Stimulated activated CD8-positive, alpha-beta memory T cell treated with anti-CD3 and anti-CD28 coated beads, Interleukin-12 subunit alpha, Interleukin-12 subunit beta, amount 100 ng/mL, for 4 hours (primary cell): Measurements from ENCODE around the gene PCNX3.

ENCODE experiments used
- DNase-seq: peaks from one replicate; pipeline ENCODE4 v3.0.0-alpha.2; 2020; ENCODE audit warnings: low read depth

Gene PCNX3

DNA sequence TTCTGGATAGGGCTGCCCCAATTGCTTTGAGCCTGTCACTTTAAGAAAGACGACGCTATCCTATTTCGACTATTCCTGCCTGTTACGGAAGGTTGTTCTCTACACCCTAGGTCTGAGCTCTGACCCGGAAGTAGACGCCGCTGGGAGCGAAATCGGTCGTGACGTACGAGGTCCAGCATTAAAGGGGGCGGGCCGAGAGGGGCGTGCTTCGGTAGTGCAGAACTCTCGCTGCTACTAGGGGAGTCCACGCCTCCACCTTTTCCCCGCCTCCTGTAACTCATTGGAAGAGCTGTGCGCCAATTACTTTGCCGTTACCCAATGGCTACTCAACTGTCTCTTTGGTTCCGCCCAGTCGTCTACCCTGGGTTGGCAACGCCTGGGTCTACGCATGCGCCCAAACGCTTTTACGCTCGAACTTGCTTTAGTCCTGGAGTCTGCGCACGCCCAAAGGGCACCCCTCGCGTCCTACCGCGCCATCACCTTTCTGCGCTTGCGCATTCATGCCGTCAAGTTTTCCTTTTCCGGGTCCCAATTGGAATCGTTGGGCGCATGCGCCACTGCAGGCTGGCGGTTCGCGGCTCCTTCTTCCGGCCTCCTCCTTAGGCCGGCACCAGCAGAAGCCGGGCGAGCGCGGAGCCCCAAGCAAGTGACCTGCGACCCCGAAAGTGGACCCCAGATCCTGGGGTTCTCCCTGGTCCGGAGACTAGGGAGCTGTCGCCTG lies at the start of gene PCNX3:
Gene PCNX3 (plus strand): TSS at position 548 of the 721 bp plus-strand sequence. CDS start 536 bp downstream, outside the sequence.
- DNase-seq = peak; percentile 99

- DNase-seq = no peak
Measured at GRCh38 chr11:65569164-65569972, 46.2 kb upstream of the PCNX3 start.

DNA sequence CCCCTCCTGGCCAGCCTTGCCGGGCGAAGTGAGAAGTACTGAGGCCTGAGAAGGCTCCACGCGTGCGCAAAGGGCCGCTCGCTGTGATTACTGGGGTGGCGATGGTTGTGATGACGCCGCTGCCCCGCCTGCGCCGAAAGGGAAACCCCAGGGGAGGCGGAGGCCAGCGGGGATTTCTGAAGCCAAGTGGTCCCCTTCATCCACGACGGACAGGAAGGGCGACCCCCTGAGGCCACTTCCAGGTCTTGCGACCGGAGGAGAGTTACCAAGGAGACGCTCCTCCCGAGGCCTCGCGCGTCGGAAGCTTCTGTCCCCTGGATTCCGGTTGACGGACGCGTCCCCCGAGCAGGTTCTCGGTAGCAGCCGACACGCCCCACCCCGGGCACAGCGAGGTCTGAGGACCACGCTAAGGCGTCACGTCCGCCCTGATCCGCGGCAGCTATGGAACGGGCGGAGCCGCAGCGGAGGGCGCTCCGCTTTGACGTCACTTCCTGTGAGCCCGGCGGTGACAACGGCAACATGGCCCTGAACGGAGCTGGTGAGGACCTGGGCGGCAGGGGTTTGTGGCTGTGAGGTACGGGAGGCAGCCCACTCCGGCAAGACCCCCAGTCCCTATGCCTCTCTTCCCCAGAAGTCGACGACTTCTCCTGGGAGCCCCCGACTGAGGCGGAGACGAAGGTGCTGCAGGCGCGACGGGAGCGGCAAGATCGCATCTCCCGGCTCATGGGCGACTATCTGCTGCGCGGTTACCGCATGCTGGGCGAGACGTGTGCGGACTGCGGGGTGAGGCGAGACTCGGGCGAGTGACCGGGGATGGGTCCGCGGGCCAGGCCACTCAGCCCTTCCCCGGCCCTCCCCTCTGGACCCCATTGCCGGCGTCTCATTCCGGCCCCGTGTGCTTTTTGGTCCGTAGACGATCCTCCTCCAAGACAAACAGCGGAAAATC lies 45.3 kb upstream of the PCNX3 start, which contains the start of gene ZNRD2:
Gene ZNRD2 (plus strand): TSS at position 505 of the 946 bp plus-strand sequence. CDS start 15 bp downstream, at position 520.
- DNase-seq = peak; percentile 98

GRCh38 chr11:65571420-65571819 lies 44.2 kb upstream of the PCNX3 start:
- DNase-seq = no peak

- DNase-seq = no peak
Measured at GRCh38 chr11:65571940-65572339, 43.6 kb upstream of the PCNX3 start.

DNA sequence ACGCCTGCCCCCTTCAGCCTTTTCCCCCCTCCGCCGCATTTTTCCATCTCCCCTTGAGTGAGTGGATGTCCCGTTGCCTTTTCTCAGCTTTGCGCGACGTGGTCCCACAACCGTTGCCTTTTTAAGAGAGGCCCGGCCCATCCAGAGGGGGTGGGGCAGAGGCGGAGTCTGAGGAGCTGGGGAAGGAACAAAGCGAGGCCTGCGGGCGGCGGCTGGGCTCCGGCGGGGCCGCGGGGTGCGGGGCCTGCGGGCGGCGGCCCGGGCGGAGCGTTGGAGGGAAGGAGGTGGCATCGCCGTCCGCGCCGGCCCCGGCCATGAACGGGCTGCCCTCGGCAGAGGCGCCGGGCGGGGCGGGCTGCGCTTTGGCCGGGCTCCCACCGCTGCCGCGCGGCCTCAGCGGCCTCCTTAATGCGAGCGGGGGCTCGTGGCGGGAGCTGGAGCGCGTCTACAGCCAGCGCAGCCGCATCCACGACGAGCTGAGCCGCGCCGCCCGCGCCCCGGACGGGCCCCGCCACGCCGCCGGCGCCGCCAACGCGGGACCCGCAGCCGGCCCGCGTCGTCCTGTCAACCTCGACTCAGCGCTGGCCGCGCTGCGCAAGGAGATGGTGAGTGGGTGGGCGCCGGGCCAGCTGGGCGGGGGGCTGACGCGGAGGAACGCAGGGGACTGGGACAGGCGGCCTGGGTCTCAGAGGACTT lies 43.1 kb upstream of the PCNX3 start, which contains the start of gene FAM89B:
Gene FAM89B (plus strand): TSS at position 183 of the 696 bp plus-strand sequence. CDS start 132 bp downstream, at position 315.
- peak; percentile 73 for DNase-seq

GRCh38 chr11:65573391-65574079 lies 42.0 kb upstream of the PCNX3 start:
- DNase-seq = no peak

GRCh38 chr11:65574109-65574810 lies 41.3 kb upstream of the PCNX3 start:
- DNase-seq = peak; percentile 78

DNA sequence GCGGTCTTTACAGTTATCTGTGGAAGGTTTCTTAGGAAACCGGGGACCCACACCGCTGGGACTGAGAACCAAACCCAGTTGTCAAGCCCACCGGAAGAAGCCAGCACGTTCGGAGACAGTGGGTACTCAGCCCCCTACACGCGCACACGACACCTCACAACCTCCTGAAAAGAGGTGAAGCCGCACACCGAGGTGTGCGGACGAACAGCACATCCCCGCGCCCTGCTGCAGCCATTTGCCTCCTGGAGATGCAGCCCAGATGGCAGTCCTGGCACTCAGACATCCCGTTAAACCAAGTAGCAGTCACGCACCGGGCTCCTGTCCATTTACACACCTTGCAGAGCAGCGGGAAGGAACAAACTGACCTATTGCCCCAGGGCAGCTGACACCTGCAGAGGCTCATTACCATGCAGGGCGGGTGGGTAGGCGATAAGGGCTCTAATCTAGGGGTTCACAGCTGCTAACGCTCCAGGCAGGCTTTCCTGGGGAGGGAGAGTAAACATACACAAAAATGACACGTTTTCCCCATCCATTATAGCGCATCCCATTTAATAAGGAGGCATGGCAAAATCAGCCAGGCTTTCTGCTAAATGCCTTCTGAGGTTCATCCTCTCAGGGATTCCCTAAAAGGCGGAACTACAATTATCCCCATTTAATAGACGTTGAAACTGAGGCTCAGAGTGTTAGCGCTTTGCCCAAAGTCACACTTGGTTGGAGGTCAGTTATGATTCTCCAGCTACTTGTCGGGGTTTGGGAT lies 40.6 kb upstream of the PCNX3 start:
- DNase-seq = no peak

DNA sequence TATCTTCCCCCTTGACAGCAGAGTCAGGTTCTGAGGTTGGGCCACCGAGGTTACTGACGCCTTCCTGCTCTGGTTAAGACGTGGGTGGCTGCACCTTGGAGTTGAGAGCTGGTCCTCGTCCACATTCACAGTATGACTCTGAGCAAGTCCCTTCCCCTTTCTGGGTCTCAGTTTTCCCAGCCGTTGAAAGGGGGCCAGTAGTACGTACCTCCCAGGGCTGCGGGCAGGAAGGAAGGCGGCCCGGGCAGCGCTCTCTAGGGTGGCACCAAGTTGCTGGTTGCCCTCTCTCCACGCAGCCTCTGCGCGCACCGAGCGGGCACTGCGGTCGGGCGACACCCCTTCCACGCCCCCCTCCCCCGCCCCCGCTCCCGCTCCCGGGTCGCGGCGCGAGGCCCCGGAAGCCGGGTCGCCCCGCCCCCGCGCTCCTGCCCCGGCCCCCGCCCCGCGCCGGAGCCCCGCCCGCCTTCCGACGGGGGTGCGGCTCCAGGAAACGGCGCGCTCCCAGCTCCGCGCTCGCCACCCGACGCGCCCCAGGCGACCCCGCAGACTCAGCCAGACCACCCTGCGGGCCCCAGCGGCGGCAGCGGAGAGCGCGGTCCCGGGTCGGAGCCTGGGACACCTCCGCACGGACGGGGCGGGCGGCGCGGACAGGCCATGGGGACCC lies 39.9 kb upstream of the PCNX3 start, which contains the start of gene EHBP1L1:
Gene EHBP1L1 (plus strand): TSS at position 486 of the 664 bp plus-strand sequence. CDS start 250 bp downstream, outside the sequence.
- DNase-seq = peak; percentile 68

GRCh38 chr11:65576232-65576866 lies 39.2 kb upstream of the PCNX3 start:
- DNase-seq = no peak

DNA sequence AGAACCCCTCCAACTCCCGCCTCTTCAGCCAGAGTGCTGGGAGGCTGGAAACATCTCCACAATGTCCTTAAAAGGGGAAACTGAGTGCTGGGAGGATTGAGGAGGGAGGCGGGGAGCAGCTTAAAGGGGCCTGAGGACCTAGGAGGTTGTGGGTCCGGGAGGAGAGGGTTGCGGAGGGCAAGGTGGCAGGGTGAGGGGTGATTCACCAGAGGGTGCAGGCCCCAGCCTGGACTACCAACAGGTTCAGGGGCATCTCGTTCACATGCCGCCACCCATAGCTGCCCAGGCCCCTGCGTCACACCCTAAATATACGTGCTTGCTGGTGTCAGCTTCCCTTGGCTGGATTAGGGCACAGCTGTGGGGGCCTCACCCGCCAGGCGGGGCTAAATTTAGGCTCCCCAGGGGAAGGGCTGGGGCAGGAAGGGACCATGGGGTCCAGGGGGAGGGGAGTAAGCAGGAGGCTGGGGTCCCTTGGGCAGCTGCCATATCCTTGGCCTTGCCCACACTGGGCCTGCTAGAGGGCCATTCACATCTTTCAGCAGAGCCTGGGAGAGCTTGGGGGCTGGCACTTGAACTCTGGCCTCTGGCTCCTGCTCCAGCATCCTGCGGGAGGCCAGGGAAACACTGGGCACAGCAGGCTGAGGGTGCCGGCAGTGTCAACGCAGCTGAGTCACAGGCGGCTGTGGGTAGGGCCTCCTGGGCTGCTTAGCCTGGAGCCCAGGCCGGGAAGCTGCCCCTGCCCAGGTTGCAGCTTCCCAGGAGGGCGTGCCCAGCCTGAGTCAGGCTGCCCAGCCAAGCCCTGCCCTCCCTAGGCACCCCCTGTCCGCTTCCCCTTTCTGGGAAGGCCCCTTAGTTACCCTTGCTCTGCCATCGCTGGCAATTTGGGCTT lies 38.5 kb upstream of the PCNX3 start:
- no peak for DNase-seq

DNA sequence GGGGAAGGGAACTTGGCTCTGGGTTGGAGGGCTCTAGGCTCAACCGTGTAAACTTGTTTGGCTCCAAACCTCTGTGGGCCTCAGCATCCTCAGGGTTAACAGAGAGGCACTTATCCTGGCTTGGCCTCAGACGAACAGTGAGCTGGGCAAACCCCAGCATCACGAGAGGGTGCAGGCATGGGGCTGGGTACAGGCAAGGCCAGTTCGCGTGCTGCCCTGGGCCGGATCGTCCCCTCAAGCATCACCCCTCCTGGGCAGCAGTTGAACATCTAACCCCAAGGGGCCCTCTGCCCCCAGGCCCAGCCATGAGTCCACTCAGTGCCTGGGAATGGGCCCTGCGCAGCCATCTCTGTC lies 37.8 kb upstream of the PCNX3 start:
- DNase-seq = no peak

GRCh38 chr11:65578134-65578533 lies 37.4 kb upstream of the PCNX3 start:
- no peak for DNase-seq

- DNase-seq = no peak
Measured at GRCh38 chr11:65578667-65579066, 36.9 kb upstream of the PCNX3 start.

- no peak for DNase-seq
Measured at GRCh38 chr11:65579291-65579690, 36.3 kb upstream of the PCNX3 start.
